GM12878 (cell line): Measurements from ENCODE around the gene DBR1. TPM values are rescaled to one million over a fixed set of nuclear protein-coding genes. Genes with fewer than 3 reads are reported as not detected.

Experiments used
- ATAC-seq: fragments of 200-7000 bp; cut with Tn5 transposase; 3 replicates; pipeline ENCODE4 v1.9.1; 2020; ENCODE audit warnings: mild to moderate bottlenecking, moderate library complexity
- BruUV-seq: library from RNA; stranded (reverse); fragments of 400-500 nt; replicated peaks from 2 replicates; lab custom pipeline; 2021; lab: Mats Ljungman, UMichigan
- CTCF ChIA-PET: fragments of 300-600 bp; sonication (Branson Sonifier 250); formaldehyde crosslinking; extraction: SDS; loops from one replicate; lab custom pipeline; 2021; ENCODE audit warnings: inconsistent platforms; lab: Yijun Ruan, JAX
- POLR2A ChIA-PET: fragments of 350-600 bp; formaldehyde crosslinking; extraction: SDS; loops from one replicate; lab custom pipeline; 2021; ENCODE audit warnings: inconsistent platforms; lab: Charles Lee
- RAD21 ChIA-PET: fragments of 300-600 bp; sonication (Branson Sonifier 250); formaldehyde crosslinking; loops from one replicate; lab custom pipeline; 2023; ENCODE audit warnings: antibody characterized with exemption; ENCODE audit not compliant: unreplicated experiment; lab: Charles Lee
- SMC1A ChIA-PET: fragments of 300-600 bp; sonication (Branson Sonifier 250); formaldehyde crosslinking; loops from one replicate; lab custom pipeline; 2023; ENCODE audit not compliant: unreplicated experiment, uncharacterized antibody; lab: Charles Lee
- DNase-seq: peaks from one replicate; pipeline ENCODE4 v3.0.0-alpha.2; 2011; ENCODE audit warnings: low read depth, low spot score
- FAIRE-seq: peaks from 3 replicates; lab custom pipeline; 2011; peaks lifted over from hg19 to GRCh38; lab: Jason Lieb, UNC
- H2AFZ ChIP-seq: 2 replicates; pipeline ENCODE4 v1.6.0; 2011; ENCODE audit warnings: low read depth, low read length, control low read depth; ENCODE audit not compliant: control insufficient read depth
- H3K27ac ChIP-seq: 2 replicates; pipeline ENCODE4 v1.5.1; 2011; ENCODE audit warnings: control low read depth; ENCODE audit not compliant: control insufficient read depth, insufficient read depth
- H3K27me3 ChIP-seq, 2 experiments: replicated peaks in 1 of 2; 2 replicates each; pipeline versions ENCODE4 v1.6.0 to v1.6.1; 2011; ENCODE audit warnings: low read length in 1 of 2; ENCODE audit not compliant: control insufficient read depth in 2 of 2, insufficient read depth in 2 of 2
- H3K36me3 ChIP-seq, 2 experiments: 2 replicates each; pipeline ENCODE4 v1.5.1; 2011; ENCODE audit warnings: low read length in 1 of 2; ENCODE audit not compliant: control insufficient read depth in 2 of 2, insufficient read depth in 2 of 2
- H3K4me1 ChIP-seq: 2 replicates; pipeline ENCODE4 v1.6.1; 2011; ENCODE audit warnings: mild to moderate bottlenecking, low read length, moderate library complexity, mixed read lengths; ENCODE audit not compliant: control insufficient read depth, insufficient read depth
- H3K4me2 ChIP-seq: 2 replicates; pipeline ENCODE4 v1.6.0; 2011; ENCODE audit warnings: control low read depth; ENCODE audit not compliant: control insufficient read depth, insufficient read depth
- H3K4me3 ChIP-seq: fragments of 200-600 bp; sonication (generic); 2 replicates; pipeline ENCODE4 v1.5.1; 2016
- H3K79me2 ChIP-seq: 2 replicates; pipeline ENCODE4 v1.6.0; 2011; ENCODE audit warnings: low read length; ENCODE audit not compliant: control insufficient read depth, insufficient read depth
- H3K9ac ChIP-seq: 2 replicates; pipeline ENCODE4 v1.8.0; 2011; ENCODE audit warnings: low read length, control low read depth, mixed read lengths; ENCODE audit not compliant: control insufficient read depth, insufficient read depth
- H3K9me3 ChIP-seq: replicated peaks from 3 replicates; pipeline ENCODE4 v1.5.1; 2011; ENCODE audit warnings: mild to moderate bottlenecking, low read length; ENCODE audit not compliant: control insufficient read depth, insufficient read depth
- H4K20me1 ChIP-seq: 2 replicates; pipeline ENCODE4 v1.6.0; 2011; ENCODE audit not compliant: control insufficient read depth, insufficient read depth
- CEBPZ ChIP-seq: fragments of 150-350 bp; IDR thresholded peaks from 2 replicates; pipeline ENCODE4 v1.6.1; 2016; ENCODE audit warnings: low read depth, low read length
- CREM ChIP-seq: IDR thresholded peaks from 2 replicates; pipeline ENCODE4 v1.6.1; 2014; ENCODE audit warnings: antibody characterized with exemption, low read depth
- ELK1 ChIP-seq: IDR thresholded peaks from 2 replicates; pipeline ENCODE4 v1.6.1; 2012; ENCODE audit warnings: low read depth, low read length, improper control_type of control experiment
- GABPA ChIP-seq: IDR thresholded peaks from 2 replicates; pipeline ENCODE4 v1.6.1; 2014; ENCODE audit warnings: antibody characterized with exemption, low read depth, mild to moderate bottlenecking, inconsistent platforms
- HCFC1 ChIP-seq: fragments of 150-350 bp; IDR thresholded peaks from 2 replicates; pipeline ENCODE4 v1.6.1; 2014; ENCODE audit warnings: low read length
- HDAC2 ChIP-seq: fragments of 200-600 bp; sonication (generic); IDR thresholded peaks from 2 replicates; pipeline ENCODE4 v1.6.1; 2017
- KLF5 ChIP-seq: fragments of 450-650 bp; IDR thresholded peaks from 2 replicates; pipeline ENCODE4 v1.6.1; 2014; ENCODE audit warnings: mild to moderate bottlenecking; ENCODE audit not compliant: partially characterized antibody
- MXI1 ChIP-seq: fragments of 150-350 bp; IDR thresholded peaks from 2 replicates; pipeline ENCODE4 v1.6.1; 2011; ENCODE audit warnings: low read depth, mild to moderate bottlenecking, inconsistent platforms, low read length, improper control_type of control experiment
- NFYA ChIP-seq: IDR thresholded peaks from 2 replicates; pipeline ENCODE4 v1.6.1; 2011; ENCODE audit warnings: low read depth, mild to moderate bottlenecking, low read length, improper control_type of control experiment, borderline replicate concordance
- PML ChIP-seq: IDR thresholded peaks from 2 replicates; pipeline ENCODE4 v1.6.1; 2012; ENCODE audit warnings: low read length, inconsistent platforms
- SMAD1 ChIP-seq: fragments of 450-650 bp; IDR thresholded peaks from 2 replicates; pipeline ENCODE4 v1.6.1; 2018; ENCODE audit warnings: mild to moderate bottlenecking, low read depth; ENCODE audit not compliant: partially characterized antibody
- SP1 ChIP-seq: IDR thresholded peaks from one replicate; pipeline ENCODE4 v1.6.1; 2011; ENCODE audit warnings: low read depth, low read length
- SRF ChIP-seq, 2 experiments: IDR thresholded peaks; 2 replicates each; pipeline ENCODE4 v1.6.1; 2011; ENCODE audit warnings: low read depth in 2 of 2, low read length in 2 of 2, mild to moderate bottlenecking in 1 of 2, moderate library complexity in 1 of 2
- TCF3 ChIP-seq: IDR thresholded peaks from 2 replicates; pipeline ENCODE4 v1.6.1; 2012; ENCODE audit warnings: low read depth, mild to moderate bottlenecking, low read length, borderline replicate concordance; ENCODE audit not compliant: insufficient read depth
- USF2 ChIP-seq: IDR thresholded peaks from 2 replicates; pipeline ENCODE4 v1.6.1; 2011; ENCODE audit warnings: low read depth, low read length, improper control_type of control experiment, borderline replicate concordance
- ZBTB11 ChIP-seq: fragments of 450-650 bp; formaldehyde crosslinking; IDR thresholded peaks from 2 replicates; pipeline ENCODE4 v1.5.0; 2022; ENCODE audit warnings: mild to moderate bottlenecking, missing genetic modification characterization
- WGBS: methylation state at CpG from one replicate; pipeline ENCODE4 v1.1.6; 2016; ENCODE audit warnings: low lambda C conversion rate; ENCODE audit not compliant: insufficient replicate concordance, insufficient coverage; ENCODE audit errors: missing lambda C conversion rate; 5-methylcytosine and 5-hydroxymethylcytosine counted together
- in situ Hi-C: fragments of 300-500 bp; cut with MboI; formaldehyde crosslinking; loops from 9 replicates; pipeline ENCODE4 v1.14.3; 2018; ENCODE audit warnings: mixed read lengths
- intact Hi-C: fragments of 100-400 bp; cut with micrococcal nuclease; formaldehyde crosslinking; loops from one replicate; pipeline ENCODE4 v1.14.2; 2022; ENCODE audit not compliant: unreplicated experiment
- polyA plus RNA-seq, 11 experiments: library from polyadenylated mRNA; depleted of rRNA in 4 of 11; unstranded in 6 of 11; stranded (reverse) in 5 of 11; fragments of >200 nt; fragmentation: Nextera tagmentation in 4 of 11; fragmentation: Illumina TruSeq in 1 of 11; extraction: Ambion mirVana in 4 of 11; extraction: Trizol in 1 of 11; gene quantifications; 1 replicate in 1 of 11; 2 replicates in 10 of 11; pipeline versions ENCODE4 v1.2.1 to v1.2.3, GENCODE V29; 2011 to 2016; ENCODE audit warnings: inconsistent platforms in 2 of 11, missing spikeins in 2 of 11, low read depth in 1 of 11
- total RNA-seq, 4 experiments: library from RNA; depleted of rRNA in 3 of 4; stranded (reverse); fragments of >200 nt in 3 of 4; fragmentation: Illumina TruSeq in 1 of 4; extraction: Trizol in 1 of 4; gene quantifications; 2 replicates each; pipeline versions ENCODE4 v1.2.1 to v1.2.3, GENCODE V29; 2013 to 2021

Gene DBR1
- total and polyA plus RNA-seq, 10 of the 15 experiments (the other 5 are each of a cell fraction or from before 2014, with no cell fraction given), result 4.1 to 17.3 (median 15.8) TPM

GRCh38 chr3:138196023-138196422, 21.3 kb upstream of the DBR1 start:
- POLR2A ChIA-PET, result no interaction called here
- ATAC-seq (no peak), DNase-seq (no peak), FAIRE-seq (no peak)
- CTCF ChIA-PET, result interaction anchor here (1.5 kb wide), 1 partner anchor 15 kb away, joined by 4 read pairs; no protein-coding TSS in a partner anchor
- Histone ChIP-seq H3K36me3 (peaks cover 0 to 6% of the 10 kb centered on the region in 2 experiments; a peak in 1 of 4 replicates), H3K27me3 (no peaks in the 10 kb centered on the region), H3K9me3 (no peaks in the 10 kb centered on the region), H3K79me2 (peaks cover 64% of the 10 kb centered on the region), H2AFZ (no peak overlapping the region), H3K27ac (no peak overlapping the region), H3K4me1 (peaks cover 2% of the 10 kb centered on the region; the same call in 1 of the 2 replicates), H3K4me3 (no peak overlapping the region), H4K20me1 (no peaks in the 10 kb centered on the region), H3K4me2 (no peak overlapping the region), H3K9ac (no peak overlapping the region)
- WGBS, result 96% methylated on average over 2 of the region's 2 CpGs
- TF ChIP-seq KLF5 (no peak), PML (no peak), SMAD1 (no peak), NFYA (no peak), ELK1 (no peak), SP1 (no peak), MXI1 (no peak), TCF3 (no peak), CREM (no peak), GABPA (no peak), CEBPZ (no peak), HCFC1 (no peak), USF2 (no peak), ZBTB11 (CRISPR knock-in tag) (no peak), HDAC2 (no peak), SRF (IDR thresholded peaks at IDR 0.05; ENCODE audit: low read depth in 2 of 2, low read length in 2 of 2) (no peak)
- no TSS peak for BruUV-seq
- SMC1A ChIA-PET, result no interaction called here
- intact Hi-C loops (loop anchor here (1.0 kb wide), 1 partner anchor 9 kb away; the partner anchor contains the start of gene ARMC8), in situ Hi-C loops (no loop called here)
- RAD21 ChIA-PET, result no interaction called here
